OCI-LY3 (cell line): ENCODE data around the gene ZBTB22.
A peak's percentile ranks its signal among the peaks of the same experiment; 100 is the strongest.
"Not testable (repeated sequence)": the region's sequence is repeated elsewhere in the genome, so short reads cannot be mapped to it uniquely, and the experiment has no call there.

Experiments used
- H2AFZ ChIP-seq: fragments of 200-600, 300-600 bp; shearing (Covaris generic); 2 replicates; pipeline ENCODE4 v1.6.0; 2014; ENCODE audit warnings: antibody characterized with exemption, low read depth, low read length
- H3K27ac ChIP-seq: fragments of 200-600, 300-600 bp; sonication (generic); 2 replicates; pipeline ENCODE4 v1.5.1; 2014; ENCODE audit warnings: mild to moderate bottlenecking, low read length, moderate library complexity, mixed read lengths
- H3K27me3 ChIP-seq: fragments of 200-600, 300-600 bp; sonication (generic); 2 replicates; pipeline ENCODE4 v1.6.1; 2014; ENCODE audit warnings: low read depth, low read length, mixed read lengths
- H3K36me3 ChIP-seq: fragments of 200-600, 300-600 bp; sonication (generic); replicated peaks from 2 replicates; pipeline ENCODE3; 2014; ENCODE audit warnings: low read depth, low read length, mixed read lengths
- H3K4me1 ChIP-seq: fragments of 300-600, 200-600 bp; sonication (generic); 2 replicates; pipeline ENCODE4 v1.6.1; 2014; ENCODE audit warnings: low read length, mixed read lengths
- H3K4me2 ChIP-seq: fragments of 200-600, 300-600 bp; sonication (generic); 2 replicates; pipeline ENCODE4 v1.6.1; 2014; ENCODE audit warnings: low read length, mixed read lengths
- H3K4me3 ChIP-seq: fragments of 300-600, 200-600 bp; sonication (generic); 2 replicates; pipeline ENCODE4 v1.5.1; 2014; ENCODE audit warnings: antibody characterized with exemption, mild to moderate bottlenecking, low read length, moderate library complexity
- H3K79me2 ChIP-seq: fragments of 300-600, 200-600 bp; shearing (Covaris generic); 2 replicates; pipeline ENCODE4 v1.6.1; 2014; ENCODE audit warnings: mild to moderate bottlenecking, low read length, mixed read lengths
- H3K9ac ChIP-seq: fragments of 300-600, 200-600 bp; shearing (Covaris generic); 2 replicates; pipeline ENCODE4 v1.6.0; 2014; ENCODE audit warnings: mild to moderate bottlenecking, low read length, moderate library complexity
- H3K9me3 ChIP-seq: fragments of 200-600, 300-600 bp; shearing (Covaris generic); 2 replicates; pipeline ENCODE4 v1.6.1; 2014; ENCODE audit warnings: low read length, mixed read lengths; ENCODE audit not compliant: insufficient read depth
- H4K20me1 ChIP-seq: fragments of 200-600, 300-600 bp; sonication (generic); 2 replicates; pipeline ENCODE4 v1.6.1; 2016; ENCODE audit warnings: low read length, mixed read lengths; ENCODE audit not compliant: insufficient read depth
- EZH2phosphoT487 ChIP-seq: fragments of 200-600 bp; shearing (Covaris generic); IDR thresholded peaks from 2 replicates; pipeline ENCODE4 v1.6.1; 2018; ENCODE audit warnings: antibody characterized with exemption, mixed run types, low read depth
- TF ChIP-seq, protein P1 (sequence below): fragments of 200-600, 300-600 bp; sonication (generic); IDR thresholded peaks from 2 replicates; pipeline ENCODE4 v1.5.1; 2014; ENCODE audit warnings: antibody characterized with exemption, low read length, low read depth

The ZBTB22 gene, protein sequence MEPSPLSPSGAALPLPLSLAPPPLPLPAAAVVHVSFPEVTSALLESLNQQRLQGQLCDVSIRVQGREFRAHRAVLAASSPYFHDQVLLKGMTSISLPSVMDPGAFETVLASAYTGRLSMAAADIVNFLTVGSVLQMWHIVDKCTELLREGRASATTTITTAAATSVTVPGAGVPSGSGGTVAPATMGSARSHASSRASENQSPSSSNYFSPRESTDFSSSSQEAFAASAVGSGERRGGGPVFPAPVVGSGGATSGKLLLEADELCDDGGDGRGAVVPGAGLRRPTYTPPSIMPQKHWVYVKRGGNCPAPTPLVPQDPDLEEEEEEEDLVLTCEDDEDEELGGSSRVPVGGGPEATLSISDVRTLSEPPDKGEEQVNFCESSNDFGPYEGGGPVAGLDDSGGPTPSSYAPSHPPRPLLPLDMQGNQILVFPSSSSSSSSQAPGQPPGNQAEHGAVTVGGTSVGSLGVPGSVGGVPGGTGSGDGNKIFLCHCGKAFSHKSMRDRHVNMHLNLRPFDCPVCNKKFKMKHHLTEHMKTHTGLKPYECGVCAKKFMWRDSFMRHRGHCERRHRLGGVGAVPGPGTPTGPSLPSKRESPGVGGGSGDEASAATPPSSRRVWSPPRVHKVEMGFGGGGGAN

DNA sequence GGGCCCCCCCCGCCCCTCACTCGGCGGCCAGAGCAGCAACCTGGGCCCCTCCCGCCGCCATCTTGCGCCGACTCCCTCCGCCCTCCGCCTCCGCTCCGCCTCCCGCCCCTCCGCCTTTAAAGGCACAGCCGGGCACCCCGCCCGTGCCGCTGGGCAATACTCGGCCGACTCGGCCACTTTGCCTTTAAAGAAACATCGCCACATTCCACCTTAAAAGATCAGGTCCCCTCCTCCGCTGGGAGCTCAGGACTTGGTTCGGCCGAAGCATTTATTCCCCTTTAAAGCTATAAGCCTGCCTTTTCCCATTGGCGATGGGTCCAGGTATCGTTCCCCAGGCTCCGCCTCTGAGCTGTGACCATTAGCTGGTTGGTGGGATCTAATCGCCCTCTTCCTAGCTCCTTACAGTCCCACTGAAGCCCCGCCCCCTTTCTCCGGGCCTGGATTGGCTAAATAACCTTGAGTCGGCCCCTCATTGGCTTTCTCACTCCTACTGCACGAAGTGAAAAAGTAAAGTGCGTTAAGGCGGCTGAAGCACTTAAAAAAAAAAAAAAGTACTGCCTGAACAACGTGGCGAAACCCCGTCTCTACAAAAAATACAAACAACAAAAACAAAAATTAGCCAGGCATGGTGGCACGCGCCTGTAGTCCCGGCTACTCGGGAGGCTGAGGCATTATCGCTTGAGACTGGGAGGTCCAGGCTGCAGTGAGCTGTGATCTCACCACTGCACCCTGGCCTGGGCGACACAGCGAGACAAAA is at the start of gene ZBTB22:
Gene ZBTB22, minus strand, starts transcription at position 76 of the 757 bp plus-strand sequence. CDS start 828 bp downstream, outside the sequence.
- Histone ChIP-seq H4K20me1 (no peaks in the 10 kb centered on the region), H3K9me3 (no peaks in the 10 kb centered on the region), H3K36me3 (peaks cover 34% of the 10 kb centered on the region), H3K27me3 (no peaks in the 10 kb centered on the region), H2AFZ (no peak within 1 kb of the TSS), H3K4me1 (peaks cover 39% of the 10 kb centered on the region), H3K79me2 (peaks cover 48% of the 10 kb centered on the region), H3K4me2 (peak within 1 kb of the TSS; percentile 76), H3K9ac (peak within 1 kb of the TSS; percentile 65), H3K4me3 (peak within 1 kb of the TSS; percentile 91), H3K27ac (peak within 1 kb of the TSS; percentile 73)
- TF ChIP-seq, protein P1, sequence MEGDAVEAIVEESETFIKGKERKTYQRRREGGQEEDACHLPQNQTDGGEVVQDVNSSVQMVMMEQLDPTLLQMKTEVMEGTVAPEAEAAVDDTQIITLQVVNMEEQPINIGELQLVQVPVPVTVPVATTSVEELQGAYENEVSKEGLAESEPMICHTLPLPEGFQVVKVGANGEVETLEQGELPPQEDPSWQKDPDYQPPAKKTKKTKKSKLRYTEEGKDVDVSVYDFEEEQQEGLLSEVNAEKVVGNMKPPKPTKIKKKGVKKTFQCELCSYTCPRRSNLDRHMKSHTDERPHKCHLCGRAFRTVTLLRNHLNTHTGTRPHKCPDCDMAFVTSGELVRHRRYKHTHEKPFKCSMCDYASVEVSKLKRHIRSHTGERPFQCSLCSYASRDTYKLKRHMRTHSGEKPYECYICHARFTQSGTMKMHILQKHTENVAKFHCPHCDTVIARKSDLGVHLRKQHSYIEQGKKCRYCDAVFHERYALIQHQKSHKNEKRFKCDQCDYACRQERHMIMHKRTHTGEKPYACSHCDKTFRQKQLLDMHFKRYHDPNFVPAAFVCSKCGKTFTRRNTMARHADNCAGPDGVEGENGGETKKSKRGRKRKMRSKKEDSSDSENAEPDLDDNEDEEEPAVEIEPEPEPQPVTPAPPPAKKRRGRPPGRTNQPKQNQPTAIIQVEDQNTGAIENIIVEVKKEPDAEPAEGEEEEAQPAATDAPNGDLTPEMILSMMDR, result no peak
- no peak for TF ChIP-seq EZH2phosphoT487

DNA sequence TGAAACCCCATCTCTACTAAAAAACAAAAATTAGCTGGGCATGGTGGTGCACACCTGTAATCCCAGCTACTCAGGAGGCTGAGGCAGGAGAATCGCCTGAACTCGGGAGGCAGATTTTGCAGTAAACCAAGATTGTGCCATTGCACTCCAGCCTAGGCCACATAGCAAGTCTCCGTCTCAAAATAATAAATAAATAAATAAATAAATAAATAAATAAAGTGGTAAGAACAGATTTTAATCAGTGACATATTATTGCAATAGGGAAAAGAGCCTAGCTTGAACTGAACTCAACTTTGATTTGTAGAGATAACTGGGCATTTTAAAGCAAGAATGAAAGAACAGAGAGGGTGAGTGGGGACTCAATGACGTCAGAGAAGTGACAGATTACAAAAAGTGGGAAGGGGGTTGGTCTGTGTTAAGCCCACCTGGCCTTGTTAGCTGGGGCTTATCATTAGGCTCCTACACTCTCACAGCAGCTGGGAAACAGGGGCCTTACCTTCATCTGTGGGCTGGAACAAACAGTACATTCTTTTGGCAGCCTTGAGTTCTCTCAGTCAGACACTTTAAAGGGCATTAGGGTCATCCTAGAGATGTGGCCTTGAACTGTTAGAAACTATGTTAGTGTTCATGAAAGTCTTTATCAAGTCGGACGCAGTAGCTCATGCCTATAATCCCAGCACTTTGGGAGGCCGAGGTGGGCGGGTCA is 49.6 kb upstream of the ZBTB22 start:
- no peaks in the 10 kb centered on the region for H3K27me3 ChIP-seq
- H3K9me3 ChIP-seq, result no peaks in the 10 kb centered on the region
- H3K4me1 ChIP-seq, result no peaks in the 10 kb centered on the region
- H3K4me2 ChIP-seq, result no peak overlapping the region
- H2AFZ ChIP-seq, result no peak overlapping the region
- H3K36me3 ChIP-seq, result no peaks in the 10 kb centered on the region
- H3K79me2 ChIP-seq, result no peaks in the 10 kb centered on the region
- H3K27ac ChIP-seq, result no peak overlapping the region
- no peak for TF ChIP-seq EZH2phosphoT487
- TF ChIP-seq, protein P1, result no peak
- no peaks in the 10 kb centered on the region for H4K20me1 ChIP-seq
- H3K9ac ChIP-seq, result no peak overlapping the region
- H3K4me3 ChIP-seq, result no peak overlapping the region

DNA sequence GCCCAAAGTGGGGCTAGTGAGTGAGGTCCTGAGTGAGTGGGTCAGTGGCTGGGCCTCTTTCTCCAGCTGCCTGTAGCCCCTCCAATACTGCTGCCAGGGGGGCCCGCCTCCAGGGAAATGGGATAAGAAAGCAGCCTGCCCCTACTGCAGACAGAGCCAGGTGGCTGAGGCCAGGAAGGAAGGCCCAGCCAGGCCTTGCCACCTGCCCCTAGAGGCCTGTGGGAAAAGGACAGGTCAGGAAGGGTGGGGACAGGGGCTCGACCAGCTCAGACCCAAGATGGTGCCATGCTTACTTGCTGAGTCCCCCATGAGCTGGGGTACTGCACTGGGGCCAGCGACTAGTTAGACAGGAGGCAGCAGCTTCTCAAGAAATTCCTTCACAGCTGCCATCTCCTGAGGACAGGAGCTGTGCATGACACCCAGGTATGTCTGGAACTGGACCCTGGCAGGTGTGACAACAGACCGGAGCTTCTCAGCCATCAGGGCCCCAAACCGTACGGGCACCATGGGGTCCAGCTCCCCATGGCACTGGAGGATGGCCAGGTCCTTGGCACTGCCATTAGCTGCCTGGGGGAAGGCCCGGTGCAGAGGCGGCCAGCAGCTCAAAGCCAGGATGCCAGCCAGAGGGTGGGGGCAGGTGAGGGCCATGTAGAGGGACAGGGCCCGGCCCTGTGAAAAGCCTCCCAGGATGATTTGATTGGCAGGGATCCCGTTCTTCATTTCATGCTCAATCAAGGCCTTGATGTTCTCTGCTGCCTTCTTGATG is 47.8 kb upstream of the ZBTB22 start:
- H4K20me1 ChIP-seq, H3K27me3 ChIP-seq, H3K79me2 ChIP-seq, H3K9ac ChIP-seq, H3K36me3 ChIP-seq, H3K27ac ChIP-seq, H3K4me2 ChIP-seq, H3K9me3 ChIP-seq, H3K4me1 ChIP-seq, H3K4me3 ChIP-seq, H2AFZ ChIP-seq: not testable (repeated sequence)

DNA sequence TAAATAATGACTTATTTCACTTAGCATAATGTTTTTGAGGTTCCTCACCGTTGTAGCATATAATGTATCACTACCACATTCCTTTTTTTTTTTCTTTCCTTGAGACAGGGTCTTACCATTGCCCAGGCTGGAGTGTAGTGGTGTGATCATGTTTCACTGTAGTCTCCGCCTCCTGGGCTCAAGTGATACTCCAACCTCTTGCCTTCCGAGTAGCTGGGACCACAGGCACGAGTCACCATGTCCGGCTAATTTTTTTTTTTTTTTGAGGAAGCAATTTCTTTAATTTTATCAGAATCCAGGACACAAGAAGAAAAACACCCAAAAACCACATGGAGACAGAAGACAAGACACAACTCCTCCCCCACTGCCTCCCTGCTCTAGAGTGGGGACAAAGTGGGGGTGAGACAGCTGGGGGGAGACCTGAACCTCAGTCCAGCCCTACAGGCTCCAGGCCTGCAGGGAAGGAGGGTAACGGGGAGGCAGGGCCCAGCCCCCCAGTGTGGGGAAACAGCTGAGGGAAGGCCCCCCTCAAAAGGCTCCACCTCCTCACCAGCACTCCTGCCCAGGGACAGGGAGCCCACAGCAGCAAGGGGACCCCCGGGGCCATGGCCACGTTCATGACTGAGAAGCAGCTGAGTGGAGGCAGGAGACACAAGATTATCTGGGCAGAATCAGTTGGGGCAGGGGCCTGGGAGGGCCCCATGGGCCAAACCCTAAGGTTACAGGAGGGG is 47.1 kb upstream of the ZBTB22 start:
- H3K4me2 ChIP-seq, H3K27ac ChIP-seq, H2AFZ ChIP-seq: not testable (repeated sequence)

DNA sequence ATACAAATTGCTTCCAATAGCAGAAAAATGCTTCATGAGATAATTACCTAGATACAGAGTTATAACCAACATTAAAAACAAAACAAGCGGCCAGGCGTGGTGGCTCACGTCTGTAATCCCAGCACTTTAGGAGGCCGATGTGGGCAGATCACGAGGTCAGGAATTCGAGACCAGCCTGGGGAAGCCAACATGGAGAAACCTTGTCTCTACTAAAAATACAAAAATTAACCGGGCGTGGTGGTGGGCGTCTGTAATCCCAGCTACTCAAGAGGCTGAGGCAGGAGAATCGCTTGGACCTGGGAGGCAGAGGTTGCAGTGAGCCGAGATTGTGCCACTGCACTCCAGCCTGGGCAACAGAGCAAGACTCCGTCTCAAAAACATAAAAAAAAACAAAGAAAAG is 45.9 kb upstream of the ZBTB22 start:
- H2AFZ ChIP-seq, H4K20me1 ChIP-seq, H3K79me2 ChIP-seq, H3K4me1 ChIP-seq, H3K9me3 ChIP-seq, H3K27me3 ChIP-seq, H3K27ac ChIP-seq, H3K36me3 ChIP-seq, H3K9ac ChIP-seq, H3K4me2 ChIP-seq, H3K4me3 ChIP-seq: not testable (repeated sequence)

More for the DNA sequence above, 47.1 kb upstream of the ZBTB22 start:
- not testable (repeated sequence) for H4K20me1 ChIP-seq, H3K4me3 ChIP-seq, H3K9me3 ChIP-seq, H3K79me2 ChIP-seq, H3K4me1 ChIP-seq, H3K9ac ChIP-seq, H3K27me3 ChIP-seq, H3K36me3 ChIP-seq
